Measurements from ENCODE around the gene PTPN9. TPM values are rescaled to one million over a fixed set of nuclear protein-coding genes. Genes with fewer than 3 reads are reported as not detected.
A peak's percentile ranks its signal among the peaks of the same experiment; 100 is the strongest.

Gene PTPN9
- total and polyA plus RNA-seq, 2 of the 13 experiments (the other 11 are each of a cell fraction or from before 2014, with no cell fraction given) = 16.6 to 19.9 TPM

GRCh38 chr15:75453703-75454470 lies 125.2 kb downstream of the PTPN9 start (continued):
- TF ChIP-seq ZBTB39 (CRISPR knock-in tag; IDR thresholded peaks at IDR 0.05) (no peak), YEATS4 (CRISPR knock-in tag; IDR thresholded peaks at IDR 0.05; ENCODE audit: borderline replicate concordance) (peak; percentile 61; the same call in 1 of the 2 replicates), ZBTB7A (CRISPR knock-in tag; IDR thresholded peaks at IDR 0.05) (no peak), ZBTB2 (CRISPR knock-in tag; IDR thresholded peaks at IDR 0.05; ENCODE audit: low read depth) (peak; percentile 93), ZNF556 (CRISPR knock-in tag; IDR thresholded peaks at IDR 0.05; ENCODE audit: borderline replicate concordance) (peak; percentile 57; the same call in 1 of the 2 replicates), TBP (CRISPR knock-in tag; IDR thresholded peaks at IDR 0.05) (no peak), ZBED4 (CRISPR knock-in tag; IDR thresholded peaks at IDR 0.05; ENCODE audit: borderline replicate concordance) (peak; percentile 43; the same call in 1 of the 2 replicates), ZNF34 (CRISPR knock-in tag; IDR thresholded peaks at IDR 0.05; ENCODE audit: borderline replicate concordance) (no peak), TBX2 (CRISPR knock-in tag; IDR thresholded peaks at IDR 0.05; ENCODE audit: borderline replicate concordance) (peak; percentile 40; the same call in 1 of the 2 replicates), PRDM10 (CRISPR knock-in tag; IDR thresholded peaks at IDR 0.05; ENCODE audit: low read depth) (peak; percentile 76; the same call in 1 of the 2 replicates), SOX13 (IDR thresholded peaks at IDR 0.05) (no peak), SOX13 (CRISPR knock-in tag; conservative IDR thresholded peaks at IDR 0.05 in 1 of 2, IDR thresholded peaks at IDR 0.05 in 1 of 2) (peak in 1 of 2 experiments; percentile 45; a peak in 2 of 4 replicates), CENPBD1 (CRISPR knock-in tag; IDR thresholded peaks at IDR 0.05; ENCODE audit: borderline replicate concordance, low read depth) (no peak), EP300 (IDR thresholded peaks at IDR 0.05; ENCODE audit: low read depth in 2 of 2, low read length in 2 of 2) (no peak), EP300 (CRISPR knock-in tag; IDR thresholded peaks at IDR 0.05; ENCODE audit: borderline replicate concordance) (no peak)

Data from HepG2 (cell line).